NCI-H2171 treated with DMSO at 0.1 percent for 48 hours (cell line): ENCODE measurements around the gene ZNF785.
"Not testable (repeated sequence)": the region's sequence is repeated elsewhere in the genome, so short reads cannot be mapped to it uniquely, and the experiment has no call there.

Experiments
- DNase-seq: peaks from one replicate; lab custom pipeline; 2025; lab: John Stamatoyannopoulos, UW

Gene ZNF785

DNA sequence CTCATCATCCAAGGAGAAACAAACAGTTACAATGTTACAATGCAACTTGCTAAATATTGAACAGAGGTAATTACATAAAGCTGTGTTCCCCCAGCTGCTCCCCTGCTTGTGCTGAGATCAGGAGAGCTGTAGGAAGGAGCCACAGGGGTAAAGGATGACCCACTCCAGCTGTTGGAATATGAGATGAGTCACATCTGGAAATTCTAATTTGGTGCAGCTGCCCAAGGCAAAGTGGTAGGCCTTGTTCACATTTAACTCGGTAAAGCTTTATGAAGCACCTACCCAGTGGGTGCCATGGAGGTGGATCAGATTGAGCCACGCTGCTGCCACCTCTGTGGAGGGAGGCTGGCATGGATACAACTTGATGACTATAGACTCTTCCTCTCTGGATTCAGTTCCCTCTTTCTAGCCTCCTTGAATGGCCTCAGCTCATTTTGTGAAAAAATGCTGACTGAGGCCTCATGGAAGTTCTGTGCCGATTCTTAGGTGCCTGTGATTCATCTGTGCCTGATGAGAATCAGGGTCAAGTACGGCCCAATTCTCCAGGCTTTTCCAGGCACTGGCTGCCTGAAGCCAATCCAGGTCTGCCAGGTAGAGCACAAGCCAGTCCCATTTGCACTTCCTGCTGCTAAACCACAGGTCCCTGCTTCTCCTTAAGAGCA is 17.2 kb upstream of the ZNF785 start:
- DNase-seq: no peak

DNA sequence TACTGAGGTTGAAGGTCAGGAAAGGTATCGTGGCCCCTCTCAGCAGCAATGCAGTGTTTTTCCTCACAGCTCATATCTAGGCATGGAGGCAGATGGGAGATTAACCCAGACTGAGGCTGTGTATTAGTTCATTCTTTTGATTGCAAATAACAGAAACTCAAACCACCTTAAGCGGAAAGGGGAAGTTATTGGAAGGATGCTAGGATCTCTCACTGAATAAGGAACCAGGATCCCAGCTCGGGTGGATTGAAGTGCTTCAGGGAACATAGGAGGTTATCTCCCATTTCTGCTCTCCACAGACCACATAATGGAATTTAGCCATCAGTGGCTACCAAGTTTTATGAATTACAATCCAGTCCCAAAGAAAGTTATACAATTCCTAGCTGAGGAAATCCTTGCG is 16.5 kb upstream of the ZNF785 start:
- no peak for DNase-seq

DNA sequence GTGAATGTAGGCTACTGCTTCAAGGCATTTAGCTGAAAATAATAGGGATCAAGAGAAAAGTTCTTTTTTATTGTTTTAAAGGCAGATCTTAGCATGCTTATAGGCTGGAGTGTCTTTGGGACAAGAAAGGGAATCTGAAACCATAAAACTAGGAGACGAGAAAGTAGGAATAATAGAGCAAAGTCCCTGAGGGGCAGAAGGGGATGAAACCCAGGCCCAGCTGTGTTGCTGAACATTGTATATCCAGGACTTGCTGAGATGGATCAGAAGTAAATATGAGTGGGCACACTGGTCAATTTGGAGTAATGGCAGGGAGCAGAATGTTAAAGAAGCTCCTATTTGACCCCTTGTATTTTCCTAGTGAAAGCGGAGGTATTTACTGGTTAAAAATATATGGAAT is 15.4 kb upstream of the ZNF785 start:
- DNase-seq: no peak

DNA sequence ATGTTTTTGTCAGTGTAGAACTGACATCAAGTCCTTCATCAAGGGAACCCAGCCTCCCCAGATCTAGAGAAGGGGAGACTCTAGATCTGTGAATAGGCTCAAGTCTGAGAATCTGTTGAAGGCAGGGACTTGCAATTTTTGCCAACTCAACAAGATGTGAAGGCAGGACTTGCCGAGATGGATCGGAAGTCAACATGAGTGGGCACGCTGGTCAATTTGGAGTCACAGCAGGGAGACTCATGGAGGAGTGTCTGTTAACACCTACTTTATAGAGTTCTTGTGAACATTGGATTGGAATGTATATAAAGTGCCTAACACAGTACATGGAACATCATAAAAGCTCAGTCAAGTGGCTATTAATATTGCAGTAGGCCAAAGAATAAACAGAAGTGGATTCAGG is 14.7 kb upstream of the ZNF785 start:
- DNase-seq: no peak

DNA sequence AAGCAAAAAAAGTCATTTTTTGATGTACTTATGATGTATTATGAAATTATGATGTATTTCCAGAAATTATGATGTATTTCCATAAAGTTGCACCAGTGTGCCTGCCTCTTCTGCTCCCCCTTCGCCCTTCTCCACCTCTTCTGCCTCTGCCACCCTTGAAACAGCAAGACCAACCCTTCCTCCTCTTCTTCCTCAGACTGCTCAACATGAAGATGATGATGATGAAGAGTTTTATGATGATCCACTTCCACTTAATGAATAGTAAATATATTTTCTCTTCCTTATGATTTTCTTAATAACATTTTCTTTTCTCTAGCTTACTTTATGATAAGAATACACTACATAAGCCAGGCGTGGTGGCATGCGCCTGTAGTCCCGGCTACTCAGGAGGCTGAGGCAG is 7.4 kb upstream of the ZNF785 start:
- DNase-seq: no peak

DNA sequence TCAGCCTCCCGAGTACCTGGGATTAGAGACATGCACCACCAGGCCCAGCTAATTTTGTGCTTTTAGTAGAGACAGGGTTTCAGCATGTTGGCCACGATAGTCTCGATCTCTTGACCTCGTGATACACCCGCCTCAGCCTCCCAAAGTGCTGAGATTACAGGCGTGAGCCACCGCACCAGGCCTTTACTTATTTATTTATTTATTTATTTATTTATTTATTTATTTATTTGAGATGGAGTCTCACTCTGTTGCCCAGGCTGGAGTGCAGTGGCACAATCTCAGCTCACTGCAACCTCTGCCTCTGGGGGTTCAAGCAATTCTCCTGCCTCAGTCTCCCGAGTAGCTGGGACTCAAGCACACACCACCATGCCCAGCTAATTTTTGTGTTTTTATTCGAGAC is 5.4 kb upstream of the ZNF785 start:
- not testable (repeated sequence) for DNase-seq

DNA sequence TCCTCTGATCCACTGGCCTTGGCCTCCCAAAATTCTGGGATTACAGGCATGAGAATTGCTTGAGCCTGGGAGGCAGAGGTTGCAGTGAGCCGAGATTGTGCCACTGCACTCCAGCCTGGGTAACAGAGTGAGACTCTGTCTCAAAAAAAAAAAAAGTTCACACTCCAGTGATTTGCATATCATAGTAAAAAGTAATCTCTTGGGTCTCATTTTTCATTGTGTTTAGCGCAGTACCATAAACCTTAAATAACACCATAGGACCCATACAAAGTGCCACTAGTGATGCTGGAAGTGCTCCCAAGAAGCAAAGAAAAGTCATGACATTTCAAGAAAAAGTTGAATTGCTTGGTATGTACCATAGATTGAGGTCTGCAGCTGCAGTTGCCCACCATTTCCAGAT is 4.1 kb upstream of the ZNF785 start:
- DNase-seq: not testable (repeated sequence)

DNA sequence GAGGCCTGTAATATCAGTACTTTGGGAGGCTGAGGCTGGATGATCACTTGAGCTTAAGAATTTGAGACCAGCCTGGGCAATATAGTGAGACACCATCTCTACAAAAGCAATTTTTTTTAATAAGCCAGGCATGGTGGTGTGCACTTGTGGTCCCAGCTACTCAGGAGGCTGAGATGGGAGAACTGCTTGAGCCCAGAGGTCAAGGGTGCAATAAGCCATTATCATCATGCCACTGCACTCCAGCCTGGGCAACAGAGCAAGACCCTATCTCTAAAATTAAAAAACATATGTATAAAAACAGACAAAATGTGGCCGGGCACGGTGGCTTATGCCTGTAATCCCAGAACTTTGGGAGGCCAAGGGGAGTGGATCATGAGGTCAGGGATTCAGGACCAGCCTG is 3.2 kb upstream of the ZNF785 start:
- DNase-seq: no peak

DNA sequence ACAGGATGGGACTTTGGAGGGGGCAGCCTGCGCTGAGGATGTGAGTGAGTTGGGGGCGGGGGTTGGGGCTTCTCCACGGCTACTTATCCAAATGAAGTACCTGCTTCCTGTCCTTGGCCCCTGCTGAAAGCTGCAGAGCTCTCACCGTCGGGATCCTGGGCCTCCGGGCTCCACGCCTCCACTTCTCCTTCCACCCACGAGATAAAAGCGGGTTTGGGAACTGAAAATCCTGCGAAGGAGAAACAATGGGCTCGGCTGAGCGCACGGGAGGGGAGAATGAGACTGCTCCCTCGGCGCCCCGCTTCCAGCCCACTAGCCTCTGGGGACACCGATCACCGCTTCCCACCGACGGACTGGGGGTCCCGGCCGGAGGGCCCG is 486 bp downstream of the ZNF785 start:
- DNase-seq: no peak

DNA sequence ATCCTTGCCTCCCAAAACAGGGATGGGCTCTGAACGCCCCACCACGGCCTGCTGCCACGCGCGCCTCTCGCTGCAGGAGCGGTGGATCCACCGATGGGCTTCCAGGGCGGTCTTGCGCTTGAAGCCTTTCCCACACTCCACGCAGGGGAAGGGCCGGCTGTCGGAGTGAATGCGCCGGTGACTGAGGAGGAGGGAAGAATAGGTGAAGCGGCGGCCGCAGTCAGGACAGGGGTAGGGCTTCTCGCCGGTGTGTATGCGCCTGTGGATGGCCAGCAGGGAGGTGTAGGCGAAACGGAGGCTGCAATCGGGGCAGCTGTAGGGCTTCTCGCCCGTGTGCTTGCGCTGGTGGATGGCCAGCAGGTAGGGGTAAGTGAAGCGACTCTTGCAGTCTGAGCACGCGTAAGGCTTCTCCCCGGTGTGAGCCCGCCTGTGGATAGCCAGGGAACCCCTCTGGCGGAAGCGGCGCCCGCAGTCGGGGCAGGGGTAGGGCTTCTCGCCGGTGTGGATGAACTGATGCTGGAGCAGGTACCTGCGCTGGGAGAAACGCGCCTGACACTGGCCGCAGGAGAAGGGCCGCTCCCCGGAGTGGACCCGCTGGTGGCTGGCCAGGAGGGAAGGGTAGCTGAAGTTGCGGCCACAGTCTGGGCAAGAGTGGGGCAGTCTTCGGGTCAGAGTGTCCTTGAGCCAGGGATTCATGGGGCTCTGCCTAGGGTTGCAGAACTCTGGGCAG is 2.7 kb downstream of the ZNF785 start:
- DNase-seq: no peak

DNA sequence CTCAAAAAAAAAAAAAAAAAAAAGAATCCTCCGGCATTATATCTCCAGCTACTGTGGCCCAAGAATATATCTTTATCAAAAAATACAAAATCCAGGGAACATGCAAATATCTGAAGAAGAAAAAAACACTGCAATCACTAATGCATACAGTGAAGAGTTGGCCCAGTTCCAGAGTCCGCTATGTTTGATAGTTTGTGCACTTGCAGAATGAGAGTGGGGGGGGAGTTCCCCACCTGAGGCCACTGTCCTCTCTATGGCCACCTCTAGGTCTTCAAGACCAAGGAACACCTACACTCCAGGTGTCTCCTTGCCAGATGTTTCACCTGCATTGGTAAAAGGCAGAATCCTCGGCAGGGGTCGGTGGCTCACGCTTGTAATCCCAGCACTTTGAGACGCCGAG is 4.0 kb downstream of the ZNF785 start:
- DNase-seq: no peak

DNA sequence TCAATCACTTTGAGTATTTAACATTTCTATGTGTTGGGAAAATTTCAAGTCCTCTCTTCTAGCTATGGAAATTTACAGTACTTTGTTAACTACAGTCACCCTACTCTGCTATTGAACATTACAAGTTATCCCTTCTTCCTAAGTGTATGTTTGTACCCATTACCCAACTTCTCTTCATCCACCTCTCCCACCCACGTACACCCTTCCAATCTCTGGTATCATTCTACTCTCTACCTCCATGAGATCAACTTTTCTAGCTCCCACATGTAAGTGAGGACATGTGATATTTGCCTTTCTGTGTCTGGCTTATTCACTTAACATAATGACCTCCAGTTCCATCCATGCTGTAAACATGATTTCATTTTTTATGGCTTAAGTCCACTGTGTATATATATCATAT is 10.8 kb downstream of the ZNF785 start:
- DNase-seq: no peak

DNA sequence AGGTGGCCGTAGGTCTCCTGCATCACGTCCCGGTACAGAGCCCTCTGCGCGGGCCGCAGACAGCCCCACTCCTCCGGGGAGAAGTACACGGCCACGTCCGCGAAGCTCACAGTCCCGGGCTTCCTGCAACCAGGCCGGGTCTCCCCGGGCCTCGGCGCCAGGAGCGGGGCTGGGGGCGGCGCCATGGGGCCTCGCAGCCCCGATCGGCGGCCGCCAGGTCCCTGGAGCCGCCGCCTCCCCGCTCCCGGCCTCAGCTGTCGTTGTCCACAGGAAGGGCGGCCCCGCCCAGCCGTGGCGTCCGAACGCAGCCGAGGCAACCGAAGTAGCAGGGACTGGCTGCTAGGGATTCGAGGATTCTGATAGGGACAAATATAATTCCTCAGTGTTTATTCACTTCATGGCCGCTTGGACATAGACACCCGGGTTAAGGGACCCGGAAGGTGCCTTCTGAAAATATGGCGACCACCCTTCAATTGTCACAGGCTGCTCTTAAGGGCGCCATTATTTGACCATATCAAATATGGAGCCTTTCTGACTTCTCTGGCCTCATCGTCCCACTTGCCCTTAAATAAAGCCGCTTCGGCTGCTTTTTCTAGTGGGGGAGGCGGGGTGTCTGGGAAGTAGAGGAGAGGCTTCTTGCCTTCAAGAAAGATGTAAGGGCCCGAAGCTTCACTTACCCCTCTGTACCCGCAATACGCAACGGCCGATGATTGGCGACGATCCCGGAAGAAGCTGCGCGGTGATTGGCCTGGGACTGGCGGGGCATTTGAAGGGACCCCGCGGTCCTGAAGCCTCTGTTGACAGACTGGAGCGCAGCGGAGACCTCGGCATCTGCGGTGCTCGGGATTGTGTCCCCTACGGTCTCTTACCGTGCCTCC is 13.8 kb downstream of the ZNF785 start, which contains the start of gene ZNF688:
Gene ZNF688, minus strand, starts transcription at position 270 of the 878 bp plus-strand sequence. Its CDS starts 85 bp downstream, at position 185.
- DNase-seq: peak; percentile 98

DNA sequence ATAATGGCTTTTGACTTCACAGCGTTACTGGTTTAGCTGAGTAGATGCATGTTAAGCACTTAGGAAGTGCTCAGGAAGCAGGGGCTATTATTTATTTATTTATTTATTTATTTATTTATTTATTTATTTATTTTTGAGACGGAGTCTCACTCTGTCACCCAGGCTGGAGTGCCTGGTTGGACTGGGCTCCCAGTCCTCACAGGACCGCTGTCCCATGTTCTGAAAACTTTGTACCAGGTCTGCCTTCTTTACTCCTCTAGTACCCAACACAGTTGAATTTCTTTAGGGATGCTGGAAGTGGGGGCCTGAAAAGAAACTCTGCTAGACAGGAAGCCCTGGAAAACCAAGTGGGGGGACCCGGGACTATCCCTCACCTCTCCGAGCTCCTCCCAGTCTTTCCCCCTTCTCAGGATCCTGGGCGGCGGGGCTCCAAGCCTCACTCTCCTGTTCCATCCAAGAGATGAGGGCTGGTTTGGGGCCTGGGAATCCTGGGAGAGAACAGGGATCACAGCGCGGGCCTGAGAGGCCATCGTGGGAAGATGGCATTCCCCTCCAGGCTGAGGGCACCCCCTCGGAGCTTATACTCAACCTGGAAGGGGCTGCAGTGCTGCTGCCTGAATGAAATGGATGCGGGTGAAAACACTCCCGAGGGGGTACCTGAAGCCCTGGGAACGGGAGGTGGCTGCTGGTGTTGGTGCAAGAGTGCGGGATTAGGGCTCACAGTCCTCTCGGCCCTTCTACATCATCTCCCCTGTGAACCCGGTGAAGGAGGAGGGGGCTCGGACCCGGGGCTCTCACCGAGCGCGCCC is 14.7 kb downstream of the ZNF785 start:
- peak; percentile 58 for DNase-seq

DNA sequence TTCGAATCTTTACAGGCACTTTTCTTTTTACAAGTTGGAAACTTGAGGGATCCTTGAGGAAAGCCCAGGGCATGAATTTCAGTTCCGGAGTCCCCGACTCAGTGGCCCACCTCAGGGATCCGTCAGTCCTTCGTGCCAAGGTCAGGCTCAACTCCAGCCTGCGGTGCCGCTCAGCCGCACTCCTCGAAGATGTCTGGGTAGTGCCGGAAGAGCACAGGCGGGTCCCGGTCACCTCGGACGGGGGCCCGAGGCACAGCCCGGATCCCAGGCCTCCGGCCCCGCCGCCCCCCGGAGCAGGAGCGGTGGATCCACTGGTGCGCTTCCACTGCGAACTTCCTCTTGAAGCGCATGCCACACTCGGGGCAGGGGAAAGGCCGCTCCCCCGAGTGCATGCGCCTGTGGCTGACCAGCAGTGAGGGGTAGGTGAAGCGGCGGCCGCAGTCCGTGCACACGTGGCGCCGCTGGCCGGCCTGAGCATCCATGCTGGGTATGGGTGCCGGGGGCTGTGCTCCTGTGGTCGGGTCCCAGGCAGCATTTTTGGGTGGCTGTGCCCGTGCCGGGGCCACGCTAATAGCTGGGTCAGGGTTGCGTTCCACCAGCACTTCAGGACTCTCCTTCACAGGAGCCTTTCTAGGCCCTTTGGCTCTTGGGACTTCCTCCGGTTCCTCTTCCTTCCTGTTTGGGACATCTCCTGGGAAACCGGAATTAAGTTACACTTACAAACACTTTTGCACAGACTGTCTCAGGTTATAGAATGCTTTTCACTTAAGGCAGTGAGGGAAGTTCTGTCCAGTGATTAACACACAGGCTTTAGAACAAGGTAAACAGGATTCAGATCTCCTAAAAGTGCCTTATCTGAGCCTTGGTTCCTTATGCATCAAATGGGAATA is 15.5 kb downstream of the ZNF785 start:
- DNase-seq: no peak

DNA sequence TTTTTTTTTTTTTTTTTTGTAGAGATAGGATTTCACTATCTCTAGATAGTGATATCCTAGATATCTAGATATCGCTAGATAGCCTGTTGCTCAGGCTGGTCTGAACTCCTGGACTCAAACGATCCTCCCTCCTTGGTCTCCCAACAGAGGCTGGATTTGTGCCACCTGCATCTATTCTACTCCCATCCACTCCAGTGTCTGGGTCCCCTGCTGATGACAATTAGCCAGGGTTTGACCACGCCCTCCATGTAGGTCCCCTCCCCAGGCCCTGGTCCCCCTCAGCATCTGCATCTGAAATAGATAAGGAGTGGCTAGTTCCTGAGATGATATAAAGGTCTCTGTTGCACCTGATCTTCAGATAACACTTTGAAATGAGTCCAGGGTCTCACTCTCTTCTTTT is 16.2 kb downstream of the ZNF785 start:
- no peak for DNase-seq

DNA sequence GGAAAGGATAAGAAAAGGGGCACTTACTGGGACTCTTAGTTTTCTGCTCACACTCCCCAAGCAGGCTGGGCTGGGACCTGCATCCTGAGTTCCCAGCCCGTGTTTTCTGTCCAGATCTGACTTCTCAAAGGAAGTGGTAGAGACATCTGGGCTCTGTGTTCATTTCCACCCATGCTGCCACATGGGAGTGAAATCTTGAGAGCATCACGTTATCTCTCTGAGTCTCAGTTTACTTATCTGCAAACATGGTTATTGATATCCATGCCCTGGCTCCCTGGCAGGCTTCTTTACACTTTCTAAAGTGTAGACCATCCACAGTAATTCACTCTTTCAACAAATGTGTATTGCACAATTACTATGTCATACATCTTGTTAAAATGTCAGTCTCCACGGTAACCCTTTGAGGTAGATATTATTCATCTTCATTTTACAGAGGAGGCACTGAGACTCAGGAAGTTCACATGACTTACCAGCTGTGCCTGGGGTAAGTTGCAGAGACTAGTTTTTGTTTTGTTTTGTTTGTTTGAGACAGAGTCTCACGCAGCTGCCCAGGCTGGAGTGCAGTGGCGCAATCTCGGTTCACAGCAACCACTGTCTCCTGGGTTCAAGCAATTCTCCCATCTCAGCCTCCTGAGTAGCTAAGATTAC is 17.4 kb downstream of the ZNF785 start:
- DNase-seq: peak; percentile 61

DNA sequence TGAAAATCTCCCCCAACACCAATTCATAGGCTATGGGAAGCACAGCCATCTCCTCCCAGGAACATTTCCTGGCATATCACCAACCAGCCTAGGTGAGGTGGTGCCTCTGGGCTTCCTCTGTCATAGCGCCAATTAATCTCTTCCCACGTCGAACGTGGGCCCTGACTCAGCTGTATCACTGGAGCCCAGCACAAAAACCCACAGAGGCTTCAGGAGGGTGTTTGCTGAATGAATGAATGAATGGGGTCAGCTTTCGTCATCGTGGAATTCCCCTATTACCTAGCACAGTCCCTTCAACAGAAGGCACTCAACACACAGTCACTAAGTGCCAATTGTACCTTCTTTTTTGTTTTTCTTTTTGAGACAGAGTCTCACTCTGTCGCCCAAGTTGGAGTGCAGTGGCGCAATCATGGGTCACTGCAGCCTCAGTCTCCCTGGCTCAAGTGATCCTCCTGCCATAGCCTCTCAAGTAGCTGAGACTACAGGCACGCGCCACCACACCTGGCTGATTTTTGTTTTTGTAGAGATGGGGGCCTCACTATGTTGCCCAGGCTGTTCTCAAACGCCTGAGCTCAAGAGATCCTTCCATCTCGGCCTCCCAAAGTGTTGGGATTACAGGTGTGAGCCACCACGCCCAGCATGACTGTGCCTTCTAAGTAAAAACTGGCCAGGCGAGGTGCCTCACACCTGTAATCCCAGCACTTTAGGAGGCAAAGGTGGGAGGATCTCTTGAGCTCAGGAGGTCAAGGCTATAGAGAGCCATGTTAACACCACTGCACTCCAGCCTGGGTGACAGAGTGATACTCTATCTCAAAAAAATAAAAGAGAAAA is 18.1 kb downstream of the ZNF785 start:
- no peak for DNase-seq

DNA sequence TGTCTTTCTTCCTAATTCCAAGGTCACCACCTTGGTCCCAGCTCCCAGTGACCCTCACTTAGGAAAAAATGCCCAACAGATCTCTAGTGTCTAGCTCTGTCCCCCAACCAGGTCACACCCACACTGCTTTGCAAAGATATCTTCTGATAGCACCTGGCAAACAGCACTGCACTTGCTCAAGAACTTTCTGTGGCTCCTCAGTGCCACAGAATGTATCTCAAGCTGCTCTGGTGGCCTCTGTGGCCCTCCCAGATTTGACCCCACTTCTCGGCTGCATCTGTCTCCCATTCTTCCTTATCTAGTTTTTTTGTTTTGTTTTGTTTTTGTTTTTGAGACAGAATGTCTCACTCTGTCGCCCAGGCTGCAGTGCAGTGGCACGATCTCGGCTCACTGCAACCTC is 19.0 kb downstream of the ZNF785 start:
- DNase-seq: no peak

DNA sequence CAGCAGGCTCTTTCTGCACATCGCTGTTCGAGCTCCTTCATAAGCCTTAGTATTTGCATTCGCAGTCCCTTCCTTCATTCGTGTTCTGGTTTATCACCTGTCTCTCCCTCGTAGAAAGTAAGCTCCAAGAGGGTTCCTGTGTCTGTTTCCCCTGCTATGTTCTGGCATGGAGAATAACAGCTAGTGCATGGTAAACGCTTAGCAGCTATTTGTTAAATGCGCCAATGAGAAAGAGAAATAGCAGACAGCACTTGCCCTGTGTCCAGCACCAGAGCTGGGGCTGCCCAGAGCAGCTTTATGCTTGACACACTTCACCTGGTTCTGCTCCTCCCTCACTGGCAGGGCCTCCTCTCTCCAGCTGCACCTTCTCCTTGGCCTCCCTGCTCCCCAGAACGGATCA is 19.5 kb downstream of the ZNF785 start:
- no peak for DNase-seq
